ENCODE results near the gene LTBP1. TPM values are rescaled to one million over a fixed set of nuclear protein-coding genes. Genes with fewer than 3 reads are reported as not detected.

Gene LTBP1
- total RNA-seq, 1 donor from 2014 or later: 124 TPM

- no peak for DNase-seq (ENCODE audit: low spot score)
- intact Hi-C loops (cut with DNase I): no loop called here
These were observed 46.3 kb downstream of the LTBP1 start for GRCh38 chr2:32993005-32993539.

- DNase-seq (ENCODE audit: low spot score): no peak
- intact Hi-C loops (cut with DNase I): no loop called here
These were observed 51.0 kb downstream of the LTBP1 start for GRCh38 chr2:32997705-32998104.

- intact Hi-C loops (cut with DNase I): no loop called here
- no peak for DNase-seq (ENCODE audit: low spot score)
These were observed 54.2 kb downstream of the LTBP1 start for GRCh38 chr2:33000986-33001385.

- intact Hi-C loops (cut with DNase I): no loop called here
- no peak for DNase-seq (ENCODE audit: low spot score)
These were observed 55.1 kb downstream of the LTBP1 start for GRCh38 chr2:33001823-33002222.

- intact Hi-C loops (cut with DNase I): no loop called here
- no peak for DNase-seq (ENCODE audit: low spot score)
These were observed 56.1 kb downstream of the LTBP1 start for GRCh38 chr2:33002863-33003262.

- intact Hi-C loops (cut with DNase I): no loop called here
- no peak for DNase-seq (ENCODE audit: low spot score)
These were observed 58.3 kb downstream of the LTBP1 start for GRCh38 chr2:33005057-33005456.

GRCh38 chr2:33008716-33009115 lies 62.0 kb downstream of the LTBP1 start:
- no peak for DNase-seq (ENCODE audit: low spot score)
- intact Hi-C loops (cut with DNase I): no loop called here

GRCh38 chr2:33009249-33009648 lies 62.5 kb downstream of the LTBP1 start:
- DNase-seq (ENCODE audit: low spot score): no peak
- intact Hi-C loops (cut with DNase I): no loop called here

GRCh38 chr2:33011373-33011772 lies 64.6 kb downstream of the LTBP1 start:
- intact Hi-C loops (cut with DNase I): no loop called here
- no peak for DNase-seq (ENCODE audit: low spot score)

GRCh38 chr2:33011941-33012340 lies 65.2 kb downstream of the LTBP1 start:
- intact Hi-C loops (cut with DNase I): no loop called here
- DNase-seq (ENCODE audit: low spot score): no peak

- intact Hi-C loops (cut with DNase I): no loop called here
- DNase-seq (ENCODE audit: low spot score): no peak
These were observed 66.9 kb downstream of the LTBP1 start for GRCh38 chr2:33013684-33014110.

- no peak for DNase-seq (ENCODE audit: low spot score)
- intact Hi-C loops (cut with DNase I): no loop called here
These were observed 67.5 kb downstream of the LTBP1 start for GRCh38 chr2:33014268-33014667.

GRCh38 chr2:33015421-33016142 lies 68.8 kb downstream of the LTBP1 start:
- no peak for DNase-seq (ENCODE audit: low spot score)
- intact Hi-C loops (cut with DNase I): no loop called here

- DNase-seq (ENCODE audit: low spot score): no peak
- intact Hi-C loops (cut with DNase I): no loop called here
These were observed 71.5 kb downstream of the LTBP1 start for GRCh38 chr2:33018271-33018670.

GRCh38 chr2:33019796-33020195 lies 73.0 kb downstream of the LTBP1 start:
- DNase-seq (ENCODE audit: low spot score): no peak
- intact Hi-C loops (cut with DNase I): no loop called here

- intact Hi-C loops (cut with DNase I): no loop called here
- DNase-seq (ENCODE audit: low spot score): no peak
These were observed 74.1 kb downstream of the LTBP1 start for GRCh38 chr2:33020883-33021282.

- intact Hi-C loops (cut with DNase I): loop anchor here (2.0 kb wide), 1 partner anchor 75 kb away; the partner anchor contains the start of gene LTBP1
These were observed 74.9 kb downstream of the LTBP1 start for GRCh38 chr2:33021542-33022227.

GRCh38 chr2:33022395-33022985 lies 75.7 kb downstream of the LTBP1 start:
- DNase-seq (ENCODE audit: low spot score): no peak
- intact Hi-C loops (cut with DNase I): loop anchor here (2.0 kb wide), 1 partner anchor 76 kb away; the partner anchor contains the start of gene LTBP1

More at GRCh38 chr2:33021542-33022227, 74.9 kb downstream of the LTBP1 start:
- DNase-seq (ENCODE audit: low spot score): no peak

- intact Hi-C loops (cut with DNase I): loop anchor here (2.0 kb wide), 1 partner anchor 76 kb away; the partner anchor contains the start of gene LTBP1
- DNase-seq (ENCODE audit: low spot score): no peak
These were observed 76.4 kb downstream of the LTBP1 start for GRCh38 chr2:33022989-33023727.
